ENCODE measurements around the gene SLC26A3. TPM values are rescaled to one million over a fixed set of nuclear protein-coding genes. Genes with fewer than 3 reads are reported as not detected.

Gene SLC26A3
- polyA plus RNA-seq, 10 donors, result 0.15 to 0.17 TPM; not detected in 8

DNA sequence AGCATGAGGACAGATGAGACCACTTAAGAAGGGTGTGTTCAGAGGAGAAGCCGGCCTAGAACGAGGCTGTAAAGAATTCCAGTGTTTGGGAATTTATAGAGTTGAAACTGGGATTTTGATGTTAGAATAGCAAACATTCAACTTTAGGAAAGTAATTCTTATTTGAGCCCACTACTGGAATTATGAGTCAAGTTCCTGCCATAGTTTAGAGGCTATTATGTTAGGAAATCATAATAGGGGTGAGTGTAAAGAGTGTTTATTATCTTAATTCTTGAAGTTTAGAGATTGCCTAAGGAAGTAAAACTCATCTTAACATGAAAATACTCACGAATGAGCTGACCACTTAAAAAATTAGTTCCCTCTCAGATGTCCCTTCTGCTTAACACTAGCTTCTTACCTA is 57.0 kb downstream of the SLC26A3 start:
- DNase-seq, result no peak

DNA sequence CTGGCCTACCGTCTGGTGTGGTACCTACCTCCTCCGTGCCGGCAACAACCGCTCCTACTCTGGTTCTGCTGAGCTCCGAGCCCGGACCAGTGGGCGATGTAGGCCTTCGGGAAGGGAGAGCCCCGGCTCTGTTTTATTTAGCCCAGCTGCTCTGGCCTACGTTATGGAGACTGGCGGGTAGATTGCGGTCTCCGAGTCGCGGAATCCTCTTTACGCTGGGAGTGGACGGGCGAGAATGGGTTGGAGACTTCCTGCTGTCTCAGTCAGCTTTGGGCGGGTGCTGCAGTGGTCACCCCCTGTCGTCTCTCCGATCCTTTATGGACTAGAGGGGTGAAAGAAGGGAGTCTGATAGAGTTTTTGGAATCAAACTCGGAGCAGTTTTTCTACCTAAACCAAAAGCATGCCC is 58.7 kb downstream of the SLC26A3 start:
- no peak for DNase-seq

DNA sequence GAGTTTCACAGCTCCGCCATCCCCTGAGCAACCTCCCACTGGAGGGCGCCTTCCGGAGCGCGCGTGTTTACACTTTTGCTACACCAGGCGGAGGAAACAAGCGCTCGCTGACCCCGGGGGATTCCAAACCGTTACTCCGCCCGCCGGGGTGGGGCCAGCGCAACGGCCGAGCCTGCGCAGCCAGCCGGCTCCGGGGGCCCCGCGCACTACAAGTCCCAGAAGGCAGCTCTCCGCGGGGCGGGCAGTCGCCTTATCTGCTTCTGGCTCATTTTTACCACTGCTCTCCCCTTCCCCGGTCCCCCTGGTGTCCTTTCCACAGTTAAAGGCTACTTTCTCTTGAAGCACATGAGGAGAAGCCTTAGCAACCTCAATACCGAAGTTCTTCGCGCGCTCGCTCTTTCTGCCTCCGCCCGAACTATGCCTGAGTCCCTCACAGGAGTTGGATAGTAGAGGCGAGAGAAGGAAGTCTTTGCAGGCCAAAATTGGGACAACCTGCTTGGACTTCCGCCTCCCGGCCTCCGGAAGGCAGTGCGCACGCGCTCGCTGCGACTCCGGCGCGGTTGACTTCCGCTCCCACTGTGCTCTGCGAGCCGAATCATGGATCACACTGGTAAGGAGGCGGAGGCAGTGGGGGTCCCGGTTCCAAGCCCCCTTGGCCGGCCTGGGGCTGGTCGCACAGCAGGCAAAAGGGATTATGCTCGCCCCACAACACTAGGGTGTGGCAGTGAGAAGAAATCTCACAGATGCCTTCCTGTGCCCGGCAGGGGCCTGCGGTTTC is 59.3 kb downstream of the SLC26A3 start, which contains the start of gene CBLL1:
Gene CBLL1 (plus strand): TSS at position 576 of the 778 bp plus-strand sequence. CDS start 22 bp downstream, at position 598.
- DNase-seq, result peak; percentile 97 to 99 (median 97)

DNA sequence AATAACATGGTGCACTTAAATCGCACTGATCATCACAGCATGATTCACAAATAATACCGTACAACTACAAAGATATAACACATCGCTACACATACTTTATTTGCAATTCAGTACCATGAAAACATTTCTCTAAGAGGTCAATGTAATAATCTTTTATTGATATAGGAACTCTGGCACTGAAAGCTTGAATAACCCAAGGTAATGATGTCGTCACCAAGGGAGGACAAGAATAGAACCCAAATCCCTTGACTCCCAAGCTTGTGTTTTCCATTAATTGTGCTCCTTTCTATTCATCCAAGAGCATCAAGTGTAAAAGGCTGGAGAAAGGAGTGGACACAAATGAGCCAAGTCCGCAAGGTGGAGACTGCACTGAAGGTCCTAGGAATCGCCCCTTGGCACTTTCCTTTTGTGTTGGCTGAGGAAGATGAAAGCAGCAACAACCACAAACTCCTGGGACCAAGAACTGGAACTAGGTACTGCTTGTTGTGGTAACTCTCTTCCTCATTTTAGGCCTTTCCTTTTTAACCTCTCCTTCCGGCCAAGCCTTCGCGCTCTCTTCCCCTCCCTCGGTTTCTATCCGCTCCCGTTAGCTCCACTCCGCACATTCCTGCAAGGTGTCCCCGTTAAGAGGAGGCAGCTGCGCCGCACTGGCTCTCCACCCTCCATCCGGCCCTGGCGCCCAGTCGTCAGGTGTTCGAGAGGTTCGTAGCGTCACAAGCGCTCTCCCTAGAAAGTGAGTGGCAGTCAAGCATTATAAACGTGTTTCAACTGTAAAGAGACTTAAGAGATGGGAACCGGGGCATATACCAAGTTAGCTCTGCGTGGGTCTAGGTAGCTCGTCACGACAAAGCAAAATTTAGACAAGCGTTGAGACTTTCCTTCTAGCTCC is 60.1 kb downstream of the SLC26A3 start:
- peak in 1 of 3 donors; percentile 9 for DNase-seq

DNA sequence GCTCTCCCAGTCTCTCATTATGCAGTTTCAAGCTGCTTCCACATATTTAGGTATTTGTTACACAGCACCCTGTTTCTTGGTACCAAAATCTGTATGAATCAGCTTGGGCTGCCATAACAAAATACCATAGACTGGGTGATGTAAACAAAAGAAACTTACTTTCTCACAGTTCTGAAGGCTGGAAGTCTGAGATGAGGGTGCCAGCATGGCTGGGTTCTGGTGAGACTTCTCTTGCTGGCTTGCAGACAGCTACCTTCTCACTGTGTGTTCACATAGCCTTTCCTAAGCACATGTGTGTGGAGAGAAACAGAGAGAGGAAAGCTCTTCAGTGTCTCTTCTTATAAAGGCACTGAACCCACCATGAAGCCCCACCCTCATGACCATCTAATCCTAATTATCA is 74.7 kb downstream of the SLC26A3 start:
- DNase-seq, result no peak

DNA sequence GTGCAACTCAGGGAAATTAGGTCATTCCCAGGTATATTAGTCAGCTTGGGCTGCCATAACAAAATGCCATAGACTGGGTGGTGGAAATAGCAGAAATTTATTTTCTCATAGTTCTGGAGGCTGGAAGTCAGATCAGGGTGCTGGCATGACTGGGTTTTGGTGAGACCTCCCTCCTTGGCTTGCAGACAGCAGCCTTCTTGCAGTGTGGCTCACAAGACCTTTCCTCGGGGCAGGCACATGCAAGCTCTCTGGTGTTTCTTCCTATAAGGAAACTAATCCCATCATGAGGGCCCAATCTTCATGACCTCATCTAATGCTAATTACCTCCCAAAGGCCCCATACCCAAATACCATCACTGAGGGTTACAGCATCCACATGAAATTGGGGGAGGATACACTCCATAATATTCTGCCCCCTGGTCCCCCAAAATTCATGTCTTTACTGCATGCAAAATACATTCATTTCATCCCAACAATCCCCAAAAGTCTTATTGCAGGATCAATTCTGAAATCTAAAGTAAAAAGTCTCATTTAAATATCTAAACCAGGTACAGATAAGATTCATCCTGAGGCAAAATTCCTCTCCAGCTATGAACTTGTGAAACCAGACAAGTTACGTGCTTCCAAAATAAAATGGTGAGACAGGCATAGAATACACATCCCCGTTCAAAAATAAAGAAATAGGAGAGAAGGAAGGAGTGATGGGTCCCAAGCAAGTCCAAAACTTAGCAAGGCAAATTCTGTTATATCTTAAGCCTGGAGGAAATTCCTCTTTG is 76.5 kb downstream of the SLC26A3 start:
- DNase-seq, result no peak

DNA sequence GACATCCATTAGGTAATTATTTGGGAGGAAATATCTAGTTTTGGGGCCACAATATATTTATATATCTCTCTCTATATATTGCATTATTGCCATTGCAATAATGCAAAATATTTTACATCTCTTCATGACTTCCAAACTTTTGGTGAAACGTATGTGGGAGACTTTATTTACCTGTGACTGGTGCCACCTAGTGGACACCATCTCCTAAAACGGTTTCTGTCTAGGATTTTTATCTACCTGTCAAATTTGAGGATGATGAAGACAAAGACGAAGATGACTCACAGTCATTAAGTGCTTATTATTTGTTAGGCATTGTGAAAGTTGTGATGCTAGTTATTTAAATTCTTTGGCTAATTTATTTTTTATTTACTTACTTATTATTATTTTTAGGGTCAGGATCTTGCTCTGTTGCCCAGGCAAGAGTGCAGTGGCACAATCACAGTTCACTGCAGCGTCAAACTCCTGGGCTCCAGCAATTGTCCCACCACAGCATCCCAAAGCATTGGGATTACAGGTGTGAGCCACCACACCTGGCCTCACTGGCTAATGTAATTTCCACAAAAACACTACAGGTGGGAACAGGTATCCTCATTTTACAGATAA is 77.8 kb downstream of the SLC26A3 start:
- peak; percentile 47 to 70 (median 61) for DNase-seq

DNA sequence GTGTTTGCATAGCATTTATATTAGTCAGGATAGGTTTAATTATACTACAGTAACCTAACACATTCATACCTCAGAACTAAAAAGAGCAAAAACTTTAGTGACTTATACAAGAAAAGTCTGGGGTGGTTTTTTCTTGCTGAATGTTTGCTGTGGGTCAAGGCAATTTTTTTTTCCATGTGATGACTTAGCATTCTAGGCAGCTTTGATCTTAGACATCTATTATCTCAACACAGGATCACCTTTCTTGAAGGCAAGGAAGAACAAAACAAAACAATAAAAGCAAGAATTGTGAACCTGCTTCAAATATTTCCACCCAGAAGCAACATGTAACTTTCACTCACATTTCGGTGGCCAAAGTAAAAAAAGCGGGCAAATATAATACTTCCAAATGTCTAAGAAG is 79.8 kb downstream of the SLC26A3 start:
- DNase-seq, result no peak

DNA sequence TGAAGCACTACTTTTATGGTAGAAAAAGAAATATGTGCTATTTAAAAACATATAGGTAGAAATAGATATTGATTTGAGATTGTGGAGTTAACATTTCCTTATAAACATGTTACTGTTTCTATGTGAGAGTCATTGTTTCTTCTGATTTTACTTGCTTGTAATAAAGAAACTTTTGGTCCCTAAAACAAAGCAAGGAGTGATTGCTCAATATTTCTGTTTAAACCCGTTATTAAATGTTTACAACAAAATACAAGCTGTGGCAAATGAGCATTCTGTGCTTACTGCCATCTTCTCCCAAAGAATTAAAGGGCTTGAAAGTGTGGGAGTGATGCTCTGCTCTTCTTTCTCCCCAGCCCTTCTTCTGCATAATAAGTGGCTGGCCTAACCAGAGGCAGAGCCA is 81.7 kb downstream of the SLC26A3 start:
- no peak for DNase-seq

DNA sequence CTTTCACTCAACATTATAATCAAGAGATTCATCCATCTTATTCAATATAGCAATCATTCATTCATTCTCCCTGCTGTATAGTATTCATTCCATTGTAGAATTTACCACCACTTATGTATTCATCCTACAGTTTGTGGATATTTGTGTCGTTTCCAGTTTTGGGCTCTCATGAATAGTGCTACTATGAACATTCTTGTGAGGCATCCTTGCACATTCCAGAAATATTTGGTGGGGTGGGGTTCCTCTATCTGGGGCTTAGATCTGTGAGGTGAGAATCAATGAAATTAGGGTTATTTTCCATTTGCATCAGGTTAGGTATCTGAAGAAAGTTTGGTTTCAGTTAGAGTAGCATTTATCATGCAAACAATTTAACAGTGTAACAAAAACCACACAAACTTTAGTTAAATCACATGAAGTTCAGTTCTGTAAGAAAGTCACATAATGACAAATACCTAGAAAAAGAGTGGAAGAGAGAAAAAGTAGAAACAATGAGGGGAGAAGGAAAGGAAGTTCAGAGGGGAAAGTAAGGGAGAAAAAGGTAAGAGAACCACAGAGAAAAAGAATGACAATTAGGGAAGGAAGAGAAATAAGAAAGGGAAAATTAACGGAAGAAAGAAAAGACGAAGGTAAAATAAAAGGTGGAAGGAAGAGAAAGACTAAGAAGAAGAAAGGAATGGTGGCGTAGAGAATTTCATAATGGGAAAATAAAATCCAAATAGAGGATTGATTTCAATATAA is 84.4 kb downstream of the SLC26A3 start:
- DNase-seq, result no peak

DNA sequence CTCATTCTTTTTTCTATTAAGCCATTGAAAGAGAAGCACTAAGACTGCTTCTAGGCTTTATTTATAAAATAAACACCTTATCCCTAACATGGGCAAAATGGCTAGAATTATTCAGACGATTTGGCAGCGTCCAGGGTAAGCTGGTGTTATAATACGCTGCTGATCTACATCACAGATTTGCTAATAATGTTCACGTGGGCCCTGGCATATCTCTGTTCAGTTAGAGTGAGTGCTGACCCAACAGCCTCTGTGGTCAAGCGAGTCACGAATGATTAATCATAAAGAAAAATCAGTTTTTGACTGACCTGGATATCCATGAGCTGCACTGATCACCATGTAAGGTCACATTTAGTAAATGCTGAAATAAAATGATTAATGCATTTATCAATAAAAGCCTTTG is 87.5 kb downstream of the SLC26A3 start:
- DNase-seq, result no peak

Other genes starting within 250 kb of the SLC26A3 start
- gene COG5, start 239.3 kb downstream of the SLC26A3 start, polyA plus RNA-seq (ENCODE audit: insufficient read length in 10 of 10), result 10 to 100 TPM; 23.9 to 36.5 (median 28.1) TPM
- gene DUS4L, start 239.3 kb downstream of the SLC26A3 start, polyA plus RNA-seq (ENCODE audit: insufficient read length in 10 of 10), result 10 to 100 TPM in 1 of 10 donors, 1 to 10 TPM in 9; 5.5 to 12.4 (median 7.0) TPM
- 10 to 100 TPM; 42.5 to 62.4 (median 49.6) TPM for gene BCAP29, start 223.0 kb downstream of the SLC26A3 start, polyA plus RNA-seq (ENCODE audit: insufficient read length in 10 of 10)
- gene SLC26A4, start 142.4 kb downstream of the SLC26A3 start, polyA plus RNA-seq (ENCODE audit: insufficient read length in 10 of 10), result 1 to 10 TPM in 3 of 10 donors, under 1 TPM in 7; 0.42 to 1.4 (median 0.90) TPM
- gene CBLL1, start 59.1 kb downstream of the SLC26A3 start, polyA plus RNA-seq (ENCODE audit: insufficient read length in 10 of 10), result 10 to 100 TPM; 14.4 to 24.2 (median 19.9) TPM
- 100 to 1,000 TPM in 1 of 10 donors, 10 to 100 TPM in 9; 71.7 to 108 (median 88.0) TPM for gene DLD, start 88.0 kb upstream of the SLC26A3 start, polyA plus RNA-seq (ENCODE audit: insufficient read length in 10 of 10)
- gene LAMB1, start 199.9 kb upstream of the SLC26A3 start, polyA plus RNA-seq (ENCODE audit: insufficient read length in 10 of 10), result 100 to 1,000 TPM; 446 to 768 (median 508) TPM